Measurements from ENCODE around the gene ALG12. TPM values are rescaled to one million over a fixed set of nuclear protein-coding genes. Genes with fewer than 3 reads are reported as not detected.

The ALG12 gene
- total and polyA plus RNA-seq, 2 of the 13 experiments (the other 11 are each of a cell fraction or from before 2014, with no cell fraction given) = 7.8 to 15.8 TPM

- TF ChIP-seq ZZZ3 (CRISPR knock-in tag; IDR thresholded peaks at IDR 0.05; ENCODE audit: borderline replicate concordance) (no peak), HOXD1 (CRISPR knock-in tag; IDR thresholded peaks at IDR 0.05) (no peak), ZNF280B (CRISPR knock-in tag; IDR thresholded peaks at IDR 0.05; ENCODE audit: borderline replicate concordance) (no peak), ZXDC (CRISPR knock-in tag; IDR thresholded peaks at IDR 0.05) (no peak), FOXP4 (CRISPR knock-in tag; IDR thresholded peaks at IDR 0.05) (peak; percentile 35; the same call in 1 of the 2 replicates), IRF1 (CRISPR knock-in tag; IDR thresholded peaks at IDR 0.05; ENCODE audit: low read depth) (no peak), EED (CRISPR knock-in tag; IDR thresholded peaks at IDR 0.05) (no peak), FOXA3 (CRISPR knock-in tag; IDR thresholded peaks at IDR 0.05) (peak; percentile 22; the same call in 1 of the 2 replicates), PHF8 (CRISPR knock-in tag; IDR thresholded peaks at IDR 0.05) (peak; percentile 59), PAX8 (CRISPR knock-in tag; IDR thresholded peaks at IDR 0.05; ENCODE audit: borderline replicate concordance) (no peak), SP5 (CRISPR knock-in tag; IDR thresholded peaks at IDR 0.05; ENCODE audit: borderline replicate concordance, low read depth) (no peak), MED1 (CRISPR knock-in tag; IDR thresholded peaks at IDR 0.05) (peak; percentile 73), NR2F6 (IDR thresholded peaks at IDR 0.05) (no peak), NR2F6 (CRISPR knock-in tag; IDR thresholded peaks at IDR 0.05) (no peak), WIZ (CRISPR knock-in tag; IDR thresholded peaks at IDR 0.05) (0 out of 2 replicates have a peak, but pooled peaks have one; percentile 9), FOXK2 (IDR thresholded peaks at IDR 0.05) (no peak), ZFP36 (IDR thresholded peaks at IDR 0.05; ENCODE audit: borderline replicate concordance, low read depth, low read length, partially characterized antibody) (no peak), ZNF10 (CRISPR knock-in tag; IDR thresholded peaks at IDR 0.05; ENCODE audit: borderline replicate concordance, low read depth) (no peak), REPIN1 (CRISPR knock-in tag; IDR thresholded peaks at IDR 0.05; ENCODE audit: borderline replicate concordance, low read depth) (no peak), PAXIP1 (CRISPR knock-in tag; conservative IDR thresholded peaks at IDR 0.05) (no peak; the same call in none of the 2 replicates)
Measured at GRCh38 chr22:49946612-49947295, 28.5 kb upstream of the ALG12 start (continued).
